ENCODE data around the gene PRKG1. TPM values are rescaled to one million over a fixed set of nuclear protein-coding genes. Genes with fewer than 3 reads are reported as not detected.

Gene PRKG1
- total and polyA plus RNA-seq, 2 of the 8 experiments (the other 6 are each of a cell fraction or from before 2014, with no cell fraction given): 4.2 to 15.2 TPM

- TF ChIP-seq CHD7 (IDR thresholded peaks at IDR 0.05; ENCODE audit: insufficient replicate concordance, low read length): no peak
Observed at GRCh38 chr10:51838471-51838870, 764.2 kb downstream of the PRKG1 start (continued).

Measured in H1 (cell line).